HEK293 (cell line): Measurements from ENCODE around the gene CCL19.

Experiments
- BCL6B ChIP-seq: fragments of 450-650 bp; formaldehyde crosslinking; IDR thresholded peaks from 2 replicates; pipeline ENCODE4 v1.5.1; 2017; ENCODE audit warnings: missing biosample characterization, missing genetic modification characterization
- FEZF1 ChIP-seq: fragments of 450-650 bp; formaldehyde crosslinking; IDR thresholded peaks from 2 replicates; pipeline ENCODE4 v1.5.1; 2016; ENCODE audit warnings: missing biosample characterization, missing genetic modification characterization
- HOXD13 ChIP-seq: sonication (generic); formaldehyde crosslinking; IDR thresholded peaks from 2 replicates; pipeline ENCODE4 v1.8.0; 2022; ENCODE audit warnings: missing genetic modification reagents, borderline replicate concordance
- IKZF3 ChIP-seq: fragments of 450-650 bp; IDR thresholded peaks from 2 replicates; pipeline ENCODE4 v1.5.0; 2018; ENCODE audit warnings: missing biosample characterization, mild to moderate bottlenecking, missing genetic modification characterization, moderate library complexity
- KLF17 ChIP-seq: fragments of 450-650 bp; formaldehyde crosslinking; IDR thresholded peaks from 2 replicates; pipeline ENCODE4 v1.5.1; 2016; ENCODE audit warnings: missing biosample characterization, missing genetic modification characterization
- KLF8 ChIP-seq: fragments of 450-650 bp; formaldehyde crosslinking; IDR thresholded peaks from 2 replicates; pipeline ENCODE4 v1.5.1; 2016; ENCODE audit warnings: missing biosample characterization, missing genetic modification characterization
- SCRT2 ChIP-seq: fragments of 450-650 bp; formaldehyde crosslinking; IDR thresholded peaks from 2 replicates; pipeline ENCODE4 v1.5.1; 2016; ENCODE audit warnings: missing biosample characterization, missing genetic modification characterization
- SP2 ChIP-seq: fragments of 450-650 bp; formaldehyde crosslinking; IDR thresholded peaks from 2 replicates; pipeline ENCODE4 v1.5.1; 2016; ENCODE audit warnings: missing biosample characterization, missing genetic modification characterization
- SP3 ChIP-seq: fragments of 450-650 bp; formaldehyde crosslinking; IDR thresholded peaks from 2 replicates; pipeline ENCODE4 v1.5.1; 2016; ENCODE audit warnings: missing biosample characterization, missing genetic modification characterization
- SP7 ChIP-seq: fragments of 450-650 bp; formaldehyde crosslinking; IDR thresholded peaks from 2 replicates; pipeline ENCODE4 v1.5.1; 2016; ENCODE audit warnings: missing biosample characterization, missing genetic modification characterization
- ZBTB17 ChIP-seq: fragments of 450-650 bp; formaldehyde crosslinking; IDR thresholded peaks from 2 replicates; pipeline ENCODE4 v1.5.1; 2016; ENCODE audit warnings: missing biosample characterization, missing genetic modification characterization
- ZBTB8A ChIP-seq: fragments of 450-650 bp; formaldehyde crosslinking; IDR thresholded peaks from 2 replicates; pipeline ENCODE4 v1.5.1; 2016; ENCODE audit warnings: missing biosample characterization, missing genetic modification characterization
- ZEB2 ChIP-seq: fragments of 450-650 bp; formaldehyde crosslinking; IDR thresholded peaks from 2 replicates; pipeline ENCODE4 v1.5.1; 2016; ENCODE audit warnings: missing biosample characterization, missing genetic modification characterization
- ZNF2 ChIP-seq: fragments of 450-650 bp; formaldehyde crosslinking; IDR thresholded peaks from 2 replicates; pipeline ENCODE4 v1.5.1; 2016; ENCODE audit warnings: missing biosample characterization, missing genetic modification characterization
- ZNF324 ChIP-seq: fragments of 450-650 bp; formaldehyde crosslinking; IDR thresholded peaks from 2 replicates; pipeline ENCODE4 v1.5.1; 2016; ENCODE audit warnings: missing biosample characterization, missing genetic modification characterization
- ZNF37A ChIP-seq: fragments of 450-650 bp; IDR thresholded peaks from 2 replicates; pipeline ENCODE4 v1.5.1; 2018; ENCODE audit warnings: missing biosample characterization, missing genetic modification characterization
- ZNF394 ChIP-seq: fragments of 450-650 bp; formaldehyde crosslinking; IDR thresholded peaks from 2 replicates; pipeline ENCODE4 v1.5.1; 2016; ENCODE audit warnings: missing biosample characterization, missing genetic modification characterization, mild to moderate bottlenecking, moderate library complexity, borderline replicate concordance
- ZNF433 ChIP-seq: fragments of 450-650 bp; formaldehyde crosslinking; IDR thresholded peaks from 2 replicates; pipeline ENCODE4 v1.5.1; 2016; ENCODE audit warnings: missing biosample characterization, missing genetic modification characterization, low read depth
- ZNF555 ChIP-seq: fragments of 450-650 bp; formaldehyde crosslinking; conservative IDR thresholded peaks from 2 replicates; pipeline ENCODE4 v1.5.1; 2017; ENCODE audit warnings: missing biosample characterization, mild to moderate bottlenecking, missing genetic modification characterization, inconsistent platforms
- ZNF558 ChIP-seq: fragments of 450-650 bp; formaldehyde crosslinking; IDR thresholded peaks from 2 replicates; pipeline ENCODE4 v1.5.1; 2016; ENCODE audit warnings: missing biosample characterization, missing genetic modification characterization
- ZNF571 ChIP-seq: fragments of 450-650 bp; formaldehyde crosslinking; IDR thresholded peaks from 2 replicates; pipeline ENCODE4 v1.5.0; 2017; ENCODE audit warnings: missing biosample characterization, missing genetic modification characterization
- ZNF629 ChIP-seq: fragments of 450-650 bp; formaldehyde crosslinking; IDR thresholded peaks from 2 replicates; pipeline ENCODE4 v1.5.1; 2017; ENCODE audit warnings: missing biosample characterization, missing genetic modification characterization
- ZNF639 ChIP-seq: fragments of 450-650 bp; formaldehyde crosslinking; IDR thresholded peaks from 2 replicates; pipeline ENCODE4 v1.5.1; 2016; ENCODE audit warnings: missing biosample characterization, missing genetic modification characterization
- ZNF776 ChIP-seq: fragments of 450-650 bp; formaldehyde crosslinking; IDR thresholded peaks from 2 replicates; pipeline ENCODE4 v1.5.0; 2017; ENCODE audit warnings: missing biosample characterization, missing genetic modification characterization, borderline replicate concordance
- ZNF792 ChIP-seq: fragments of 450-650 bp; formaldehyde crosslinking; IDR thresholded peaks from 2 replicates; pipeline ENCODE4 v1.5.1; 2016; ENCODE audit warnings: missing biosample characterization, missing genetic modification characterization
- ZNF837 ChIP-seq: fragments of 450-650 bp; formaldehyde crosslinking; IDR thresholded peaks from 2 replicates; pipeline ENCODE4 v1.5.1; 2016; ENCODE audit warnings: missing biosample characterization, missing genetic modification characterization
- TF ChIP-seq, protein P1 (sequence below): fragments of 450-650 bp; formaldehyde crosslinking; IDR thresholded peaks from 2 replicates; pipeline ENCODE4 v1.5.1; 2016; ENCODE audit warnings: missing biosample characterization, missing genetic modification characterization
- TF ChIP-seq, protein P2 (sequence below): fragments of 450-650 bp; formaldehyde crosslinking; IDR thresholded peaks from 2 replicates; pipeline ENCODE4 v1.5.1; 2016; ENCODE audit warnings: missing biosample characterization, missing genetic modification characterization
- TF ChIP-seq, protein P3 (sequence below): fragments of 450-650 bp; formaldehyde crosslinking; IDR thresholded peaks from 2 replicates; pipeline ENCODE4 v1.5.1; 2016; ENCODE audit warnings: missing biosample characterization, missing genetic modification characterization, borderline replicate concordance

Gene CCL19

GRCh38 chr9:34651876-34652601, 39.0 kb downstream of the CCL19 start, which contains the start of gene IL11RA (continued):
- TF ChIP-seq ZNF37A (tag by site-specific recombination) (no peak), SP7 (tag by site-specific recombination) (peak; percentile 88), SP3 (tag by site-specific recombination) (peak; percentile 76), HOXD13 (no peak), ZNF776 (tag by site-specific recombination) (no peak), ZNF433 (tag by site-specific recombination) (no peak), BCL6B (no peak), ZNF629 (peak; percentile 47), KLF17 (tag by site-specific recombination) (peak; percentile 26; the same call in 1 of the 2 replicates), ZNF571 (no peak), ZBTB8A (tag by site-specific recombination) (no peak), ZNF555 (tag by site-specific recombination) (no peak), ZNF324 (peak; percentile 25; the same call in 1 of the 2 replicates), IKZF3 (peak; percentile 70), ZBTB17 (tag by site-specific recombination) (peak; percentile 74), SCRT2 (tag by site-specific recombination) (no peak), ZNF792 (tag by site-specific recombination) (no peak), ZNF394 (peak; percentile 84; the same call in 1 of the 2 replicates), ZEB2 (tag by site-specific recombination) (peak; percentile 42; the same call in 1 of the 2 replicates), ZNF639 (tag by site-specific recombination) (no peak), ZNF558 (no peak), ZNF2 (0 out of 2 replicates have a peak, but pooled peaks have one; percentile 36), FEZF1 (tag by site-specific recombination) (no peak), KLF8 (peak; percentile 63; the same call in 1 of the 2 replicates), ZNF837 (tag by site-specific recombination) (no peak), SP2 (tag by site-specific recombination) (peak; percentile 87)
- TF ChIP-seq, protein P1, sequence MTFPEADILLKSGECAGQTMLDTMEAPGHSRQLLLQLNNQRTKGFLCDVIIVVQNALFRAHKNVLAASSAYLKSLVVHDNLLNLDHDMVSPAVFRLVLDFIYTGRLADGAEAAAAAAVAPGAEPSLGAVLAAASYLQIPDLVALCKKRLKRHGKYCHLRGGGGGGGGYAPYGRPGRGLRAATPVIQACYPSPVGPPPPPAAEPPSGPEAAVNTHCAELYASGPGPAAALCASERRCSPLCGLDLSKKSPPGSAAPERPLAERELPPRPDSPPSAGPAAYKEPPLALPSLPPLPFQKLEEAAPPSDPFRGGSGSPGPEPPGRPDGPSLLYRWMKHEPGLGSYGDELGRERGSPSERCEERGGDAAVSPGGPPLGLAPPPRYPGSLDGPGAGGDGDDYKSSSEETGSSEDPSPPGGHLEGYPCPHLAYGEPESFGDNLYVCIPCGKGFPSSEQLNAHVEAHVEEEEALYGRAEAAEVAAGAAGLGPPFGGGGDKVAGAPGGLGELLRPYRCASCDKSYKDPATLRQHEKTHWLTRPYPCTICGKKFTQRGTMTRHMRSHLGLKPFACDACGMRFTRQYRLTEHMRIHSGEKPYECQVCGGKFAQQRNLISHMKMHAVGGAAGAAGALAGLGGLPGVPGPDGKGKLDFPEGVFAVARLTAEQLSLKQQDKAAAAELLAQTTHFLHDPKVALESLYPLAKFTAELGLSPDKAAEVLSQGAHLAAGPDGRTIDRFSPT = peak; percentile 96
- TF ChIP-seq, protein P2, sequence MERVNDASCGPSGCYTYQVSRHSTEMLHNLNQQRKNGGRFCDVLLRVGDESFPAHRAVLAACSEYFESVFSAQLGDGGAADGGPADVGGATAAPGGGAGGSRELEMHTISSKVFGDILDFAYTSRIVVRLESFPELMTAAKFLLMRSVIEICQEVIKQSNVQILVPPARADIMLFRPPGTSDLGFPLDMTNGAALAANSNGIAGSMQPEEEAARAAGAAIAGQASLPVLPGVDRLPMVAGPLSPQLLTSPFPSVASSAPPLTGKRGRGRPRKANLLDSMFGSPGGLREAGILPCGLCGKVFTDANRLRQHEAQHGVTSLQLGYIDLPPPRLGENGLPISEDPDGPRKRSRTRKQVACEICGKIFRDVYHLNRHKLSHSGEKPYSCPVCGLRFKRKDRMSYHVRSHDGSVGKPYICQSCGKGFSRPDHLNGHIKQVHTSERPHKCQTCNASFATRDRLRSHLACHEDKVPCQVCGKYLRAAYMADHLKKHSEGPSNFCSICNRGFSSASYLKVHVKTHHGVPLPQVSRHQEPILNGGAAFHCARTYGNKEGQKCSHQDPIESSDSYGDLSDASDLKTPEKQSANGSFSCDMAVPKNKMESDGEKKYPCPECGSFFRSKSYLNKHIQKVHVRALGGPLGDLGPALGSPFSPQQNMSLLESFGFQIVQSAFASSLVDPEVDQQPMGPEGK = peak; percentile 80
- TF ChIP-seq, protein P3, sequence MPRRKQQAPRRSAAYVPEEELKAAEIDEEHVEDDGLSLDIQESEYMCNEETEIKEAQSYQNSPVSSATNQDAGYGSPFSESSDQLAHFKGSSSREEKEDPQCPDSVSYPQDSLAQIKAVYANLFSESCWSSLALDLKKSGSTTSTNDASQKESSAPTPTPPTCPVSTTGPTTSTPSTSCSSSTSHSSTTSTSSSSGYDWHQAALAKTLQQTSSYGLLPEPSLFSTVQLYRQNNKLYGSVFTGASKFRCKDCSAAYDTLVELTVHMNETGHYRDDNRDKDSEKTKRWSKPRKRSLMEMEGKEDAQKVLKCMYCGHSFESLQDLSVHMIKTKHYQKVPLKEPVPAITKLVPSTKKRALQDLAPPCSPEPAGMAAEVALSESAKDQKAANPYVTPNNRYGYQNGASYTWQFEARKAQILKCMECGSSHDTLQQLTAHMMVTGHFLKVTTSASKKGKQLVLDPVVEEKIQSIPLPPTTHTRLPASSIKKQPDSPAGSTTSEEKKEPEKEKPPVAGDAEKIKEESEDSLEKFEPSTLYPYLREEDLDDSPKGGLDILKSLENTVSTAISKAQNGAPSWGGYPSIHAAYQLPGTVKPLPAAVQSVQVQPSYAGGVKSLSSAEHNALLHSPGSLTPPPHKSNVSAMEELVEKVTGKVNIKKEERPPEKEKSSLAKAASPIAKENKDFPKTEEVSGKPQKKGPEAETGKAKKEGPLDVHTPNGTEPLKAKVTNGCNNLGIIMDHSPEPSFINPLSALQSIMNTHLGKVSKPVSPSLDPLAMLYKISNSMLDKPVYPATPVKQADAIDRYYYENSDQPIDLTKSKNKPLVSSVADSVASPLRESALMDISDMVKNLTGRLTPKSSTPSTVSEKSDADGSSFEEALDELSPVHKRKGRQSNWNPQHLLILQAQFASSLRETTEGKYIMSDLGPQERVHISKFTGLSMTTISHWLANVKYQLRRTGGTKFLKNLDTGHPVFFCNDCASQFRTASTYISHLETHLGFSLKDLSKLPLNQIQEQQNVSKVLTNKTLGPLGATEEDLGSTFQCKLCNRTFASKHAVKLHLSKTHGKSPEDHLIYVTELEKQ (tag by site-specific recombination) = 0 out of 2 replicates have a peak, but pooled peaks have one; percentile 12
